GM23338 (cell line): Measurements from ENCODE around the gene OCIAD2. TPM values are rescaled to one million over a fixed set of nuclear protein-coding genes. Genes with fewer than 3 reads are reported as not detected.
"Not testable (repeated sequence)": the region's sequence is repeated elsewhere in the genome, so short reads cannot be mapped to it uniquely, and the experiment has no call there.

Experiments
- ATAC-seq: fragments of 200-7000 bp; cut with Tn5 transposase; 3 replicates; pipeline ENCODE4 v1.9.1; 2020
- DNase-seq: peaks from one replicate; pipeline ENCODE4 v3.0.0-alpha.2; 2015; ENCODE audit warnings: low spot score
- H2AFZ ChIP-seq: fragments of 200-600 bp; sonication (generic); 2 replicates; pipeline ENCODE4 v1.8.0; 2016; ENCODE audit warnings: antibody characterized with exemption, mild to moderate bottlenecking, moderate library complexity
- H3F3A ChIP-seq: fragments of 200-600 bp; sonication (generic); replicated peaks from 2 replicates; pipeline ENCODE4 v1.8.0; 2017; ENCODE audit warnings: antibody characterized with exemption, mixed run types, low read depth
- H3K27ac ChIP-seq: fragments of 200-600 bp; sonication (generic); 2 replicates; pipeline ENCODE4 v1.6.1; 2016; ENCODE audit warnings: low read depth
- H3K27me3 ChIP-seq: fragments of 200-600 bp; sonication (generic); 2 replicates; pipeline ENCODE4 v1.8.0; 2016; ENCODE audit warnings: mild to moderate bottlenecking, mixed run types, moderate library complexity; ENCODE audit not compliant: insufficient read depth
- H3K36me3 ChIP-seq: fragments of 200-600 bp; sonication (generic); 2 replicates; pipeline ENCODE4 v1.8.0; 2016; ENCODE audit warnings: mild to moderate bottlenecking; ENCODE audit not compliant: insufficient read depth
- H3K4me1 ChIP-seq: fragments of 200-600 bp; sonication (generic); 2 replicates; pipeline ENCODE4 v1.8.0; 2016; ENCODE audit warnings: mild to moderate bottlenecking, moderate library complexity; ENCODE audit not compliant: insufficient read depth
- H3K4me2 ChIP-seq: fragments of 200-600 bp; sonication (generic); 2 replicates; pipeline ENCODE4 v1.7.1; 2017; ENCODE audit warnings: mixed run types
- H3K4me3 ChIP-seq: fragments of 200-600 bp; sonication (generic); 2 replicates; pipeline ENCODE4 v1.6.1; 2016; ENCODE audit warnings: mixed run types
- H3K79me2 ChIP-seq: fragments of 200-600 bp; sonication (generic); replicated peaks from 2 replicates; pipeline ENCODE4 v1.8.0; 2017; ENCODE audit warnings: mild to moderate bottlenecking; ENCODE audit not compliant: insufficient read depth
- H3K9me2 ChIP-seq: fragments of 200-600 bp; sonication (generic); 2 replicates; pipeline ENCODE4 v1.8.0; 2017; ENCODE audit not compliant: insufficient read depth
- H4K20me1 ChIP-seq: fragments of 200-600 bp; sonication (generic); replicated peaks from 2 replicates; pipeline ENCODE4 v1.8.0; 2017; ENCODE audit warnings: mild to moderate bottlenecking; ENCODE audit not compliant: insufficient read depth
- H3K27ac Mint-ChIP-seq: 2 replicates; pipeline ENCODE4 v1.8.0; 2020; ENCODE audit warnings: inconsistent platforms, mild to moderate bottlenecking, moderate library complexity, mixed read lengths
- H3K27me3 Mint-ChIP-seq: 3 replicates; pipeline ENCODE4 v1.8.0; 2022; ENCODE audit warnings: low read depth, mild to moderate bottlenecking, moderate library complexity, mixed read lengths, inconsistent platforms; ENCODE audit not compliant: insufficient read depth, poor library complexity
- H3K36me3 Mint-ChIP-seq: 3 replicates; pipeline ENCODE4 v1.8.0; 2021; ENCODE audit warnings: low read depth, mild to moderate bottlenecking, inconsistent platforms, moderate library complexity, mixed read lengths
- H3K4me1 Mint-ChIP-seq: 3 replicates; pipeline ENCODE4 v1.8.0; 2020; ENCODE audit warnings: mild to moderate bottlenecking, inconsistent platforms, mixed read lengths
- H3K4me3 Mint-ChIP-seq: 3 replicates; pipeline ENCODE4 v1.8.0; 2021; ENCODE audit warnings: moderate library complexity, mild to moderate bottlenecking, inconsistent platforms, mixed read lengths
- H3K9me3 Mint-ChIP-seq: 3 replicates; pipeline ENCODE4 v1.8.0; 2020; ENCODE audit warnings: moderate library complexity, mild to moderate bottlenecking, inconsistent platforms, mixed read lengths
- JUNB ChIP-seq: IDR thresholded peaks from one replicate; pipeline ENCODE4 v1.6.1; 2016; ENCODE audit warnings: antibody characterized with exemption; ENCODE audit not compliant: unreplicated experiment
- POLR2AphosphoS5 ChIP-seq: IDR thresholded peaks from 2 replicates; pipeline ENCODE4 v1.6.1; 2016; ENCODE audit warnings: antibody characterized with exemption, low read depth
- STAT1 ChIP-seq: IDR thresholded peaks from one replicate; pipeline ENCODE4 v1.6.1; 2016; ENCODE audit warnings: antibody characterized with exemption; ENCODE audit not compliant: unreplicated experiment
- ZNF331 ChIP-seq: fragments of 250-450 bp; sonication (Bioruptor Pico); IDR thresholded peaks from 2 replicates; pipeline ENCODE4 v1.5.0; 2020; ENCODE audit warnings: low read depth, mild to moderate bottlenecking, moderate library complexity
- polyA plus RNA-seq: library from polyadenylated mRNA; unstranded; fragments of >200 nt; fragmentation: Nextera tagmentation; extraction: Ambion mirVana; gene quantifications from 2 replicates; pipeline ENCODE4 v1.2.1, GENCODE V29; 2016
- total RNA-seq: library from RNA; depleted of rRNA; stranded (reverse); fragments of >200 nt; shearing (Covaris generic); gene quantifications from 2 replicates; pipeline ENCODE4 v1.2.3, GENCODE V29; 2014
- TF ChIP-seq, protein P1 (sequence below), 2 experiments: fragments of 200-600 bp in 1 of 2; sonication (generic) in 1 of 2; conservative IDR thresholded peaks; 2 replicates each; pipeline versions ENCODE4 v1.5.1 to v1.6.1; 2016 to 2017; ENCODE audit warnings: antibody characterized with exemption in 2 of 2, low read depth in 2 of 2, mild to moderate bottlenecking in 2 of 2, moderate library complexity in 1 of 2
- TF ChIP-seq, protein P2 (sequence below): fragments of 250-450 bp; sonication (Bioruptor Pico); IDR thresholded peaks from 2 replicates; pipeline ENCODE4 v1.5.0; 2020; ENCODE audit warnings: mild to moderate bottlenecking, moderate library complexity

Gene OCIAD2
- total and polyA plus RNA-seq, 2 experiments from 2014 or later, result 36.8 to 317 TPM

DNA sequence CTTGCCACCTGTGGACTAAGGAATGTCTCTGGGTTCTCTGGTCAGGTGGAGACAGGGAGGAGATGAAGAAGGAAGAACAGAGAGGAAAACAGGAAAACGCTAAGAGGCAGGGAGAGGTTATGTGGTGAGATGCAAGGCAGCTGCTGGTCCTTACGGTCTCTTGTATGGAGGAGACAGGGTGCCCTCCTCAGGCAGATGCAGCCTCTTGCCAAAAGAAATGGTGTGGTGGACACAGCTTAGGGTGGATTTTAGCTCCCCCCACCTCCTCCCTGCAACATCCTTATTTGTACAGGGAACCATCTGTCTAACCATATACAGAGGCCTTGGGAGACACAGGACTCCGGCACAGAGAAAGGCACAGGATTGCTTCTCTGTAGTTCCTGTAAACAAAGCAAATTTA is 9.7 kb downstream of the OCIAD2 start:
- Histone ChIP-seq H3K9me2 (no peaks in the 10 kb centered on the region), H3K36me3 (peaks cover 28% of the 10 kb centered on the region), H3K27ac (no peak overlapping the region), H4K20me1 (no peaks in the 10 kb centered on the region), H2AFZ (no peak overlapping the region), H3K4me3 (no peak overlapping the region), H3F3A (no peaks in the 10 kb centered on the region), H3K79me2 (no peaks in the 10 kb centered on the region), H3K27me3 (no peaks in the 10 kb centered on the region), H3K4me1 (no peaks in the 10 kb centered on the region), H3K4me2 (no peak overlapping the region)
- Mint-ChIP-seq H3K4me1 (no peaks in the 10 kb centered on the region), H3K27me3 (no peaks in the 10 kb centered on the region), H3K9me3 (no peaks in the 10 kb centered on the region; the same call in 2 of the 3 replicates), H3K27ac (no peak overlapping the region), H3K36me3 (peaks cover 59% of the 10 kb centered on the region), H3K4me3 (no peak overlapping the region)
- ATAC-seq, result peak; percentile 60
- no peak for TF ChIP-seq STAT1
- TF ChIP-seq ZNF331 (CRISPR knock-in tag), result no peak
- no peak for TF ChIP-seq POLR2AphosphoS5
- TF ChIP-seq, protein P1, sequence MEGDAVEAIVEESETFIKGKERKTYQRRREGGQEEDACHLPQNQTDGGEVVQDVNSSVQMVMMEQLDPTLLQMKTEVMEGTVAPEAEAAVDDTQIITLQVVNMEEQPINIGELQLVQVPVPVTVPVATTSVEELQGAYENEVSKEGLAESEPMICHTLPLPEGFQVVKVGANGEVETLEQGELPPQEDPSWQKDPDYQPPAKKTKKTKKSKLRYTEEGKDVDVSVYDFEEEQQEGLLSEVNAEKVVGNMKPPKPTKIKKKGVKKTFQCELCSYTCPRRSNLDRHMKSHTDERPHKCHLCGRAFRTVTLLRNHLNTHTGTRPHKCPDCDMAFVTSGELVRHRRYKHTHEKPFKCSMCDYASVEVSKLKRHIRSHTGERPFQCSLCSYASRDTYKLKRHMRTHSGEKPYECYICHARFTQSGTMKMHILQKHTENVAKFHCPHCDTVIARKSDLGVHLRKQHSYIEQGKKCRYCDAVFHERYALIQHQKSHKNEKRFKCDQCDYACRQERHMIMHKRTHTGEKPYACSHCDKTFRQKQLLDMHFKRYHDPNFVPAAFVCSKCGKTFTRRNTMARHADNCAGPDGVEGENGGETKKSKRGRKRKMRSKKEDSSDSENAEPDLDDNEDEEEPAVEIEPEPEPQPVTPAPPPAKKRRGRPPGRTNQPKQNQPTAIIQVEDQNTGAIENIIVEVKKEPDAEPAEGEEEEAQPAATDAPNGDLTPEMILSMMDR (conservative IDR thresholded peaks at IDR 0.05; ENCODE audit: low read depth in 2 of 2), result peak in 1 of 2 experiments; percentile 59; a peak in 2 of 4 replicates
- DNase-seq, result no peak

DNA sequence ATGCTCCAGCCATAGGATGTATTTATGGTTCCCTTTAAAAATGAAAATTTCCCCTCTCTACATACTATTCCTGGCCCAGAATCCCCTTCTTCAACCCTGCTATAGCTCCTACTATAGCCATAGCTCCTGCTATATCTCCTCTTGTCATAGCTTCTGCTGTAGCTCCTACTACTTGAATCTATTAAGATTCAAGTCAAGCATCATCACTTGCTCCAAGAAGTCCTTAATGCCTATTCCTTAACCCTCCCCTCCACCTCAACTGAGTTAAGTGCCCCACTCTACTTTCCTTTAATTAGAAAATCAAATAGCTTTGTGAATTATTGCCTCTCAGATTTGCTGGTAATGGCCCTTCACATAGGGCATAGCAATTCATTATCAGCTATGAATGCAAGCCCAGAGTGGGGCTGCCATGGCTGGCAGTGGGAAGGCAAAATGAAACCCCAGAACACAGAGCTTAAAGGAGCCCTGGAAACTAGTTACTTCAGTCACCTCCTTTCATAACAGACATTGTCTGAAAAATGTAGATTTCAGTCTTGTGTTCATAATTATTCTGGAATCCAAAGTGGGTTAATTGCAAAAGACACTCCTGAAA is 15.4 kb downstream of the OCIAD2 start:
- ATAC-seq (no peak), DNase-seq (no peak)
- Histone ChIP-seq H3K9me2 (0 out of 2 replicates have a peak, but pooled peaks cover 3% of the 10 kb centered on the region), H3F3A (no peaks in the 10 kb centered on the region), H3K4me1 (no peaks in the 10 kb centered on the region), H3K79me2 (no peaks in the 10 kb centered on the region), H3K27me3 (no peaks in the 10 kb centered on the region), H3K4me2 (no peak overlapping the region), H3K27ac (no peak overlapping the region), H2AFZ (no peak overlapping the region), H3K4me3 (no peak overlapping the region), H3K36me3 (peaks cover 26% of the 10 kb centered on the region; the same call in 1 of the 2 replicates), H4K20me1 (no peaks in the 10 kb centered on the region)
- H3K27ac Mint-ChIP-seq, result no peak overlapping the region
- TF ChIP-seq, protein P1 (conservative IDR thresholded peaks at IDR 0.05; ENCODE audit: low read depth in 2 of 2), result no peak
- TF ChIP-seq, protein P2, sequence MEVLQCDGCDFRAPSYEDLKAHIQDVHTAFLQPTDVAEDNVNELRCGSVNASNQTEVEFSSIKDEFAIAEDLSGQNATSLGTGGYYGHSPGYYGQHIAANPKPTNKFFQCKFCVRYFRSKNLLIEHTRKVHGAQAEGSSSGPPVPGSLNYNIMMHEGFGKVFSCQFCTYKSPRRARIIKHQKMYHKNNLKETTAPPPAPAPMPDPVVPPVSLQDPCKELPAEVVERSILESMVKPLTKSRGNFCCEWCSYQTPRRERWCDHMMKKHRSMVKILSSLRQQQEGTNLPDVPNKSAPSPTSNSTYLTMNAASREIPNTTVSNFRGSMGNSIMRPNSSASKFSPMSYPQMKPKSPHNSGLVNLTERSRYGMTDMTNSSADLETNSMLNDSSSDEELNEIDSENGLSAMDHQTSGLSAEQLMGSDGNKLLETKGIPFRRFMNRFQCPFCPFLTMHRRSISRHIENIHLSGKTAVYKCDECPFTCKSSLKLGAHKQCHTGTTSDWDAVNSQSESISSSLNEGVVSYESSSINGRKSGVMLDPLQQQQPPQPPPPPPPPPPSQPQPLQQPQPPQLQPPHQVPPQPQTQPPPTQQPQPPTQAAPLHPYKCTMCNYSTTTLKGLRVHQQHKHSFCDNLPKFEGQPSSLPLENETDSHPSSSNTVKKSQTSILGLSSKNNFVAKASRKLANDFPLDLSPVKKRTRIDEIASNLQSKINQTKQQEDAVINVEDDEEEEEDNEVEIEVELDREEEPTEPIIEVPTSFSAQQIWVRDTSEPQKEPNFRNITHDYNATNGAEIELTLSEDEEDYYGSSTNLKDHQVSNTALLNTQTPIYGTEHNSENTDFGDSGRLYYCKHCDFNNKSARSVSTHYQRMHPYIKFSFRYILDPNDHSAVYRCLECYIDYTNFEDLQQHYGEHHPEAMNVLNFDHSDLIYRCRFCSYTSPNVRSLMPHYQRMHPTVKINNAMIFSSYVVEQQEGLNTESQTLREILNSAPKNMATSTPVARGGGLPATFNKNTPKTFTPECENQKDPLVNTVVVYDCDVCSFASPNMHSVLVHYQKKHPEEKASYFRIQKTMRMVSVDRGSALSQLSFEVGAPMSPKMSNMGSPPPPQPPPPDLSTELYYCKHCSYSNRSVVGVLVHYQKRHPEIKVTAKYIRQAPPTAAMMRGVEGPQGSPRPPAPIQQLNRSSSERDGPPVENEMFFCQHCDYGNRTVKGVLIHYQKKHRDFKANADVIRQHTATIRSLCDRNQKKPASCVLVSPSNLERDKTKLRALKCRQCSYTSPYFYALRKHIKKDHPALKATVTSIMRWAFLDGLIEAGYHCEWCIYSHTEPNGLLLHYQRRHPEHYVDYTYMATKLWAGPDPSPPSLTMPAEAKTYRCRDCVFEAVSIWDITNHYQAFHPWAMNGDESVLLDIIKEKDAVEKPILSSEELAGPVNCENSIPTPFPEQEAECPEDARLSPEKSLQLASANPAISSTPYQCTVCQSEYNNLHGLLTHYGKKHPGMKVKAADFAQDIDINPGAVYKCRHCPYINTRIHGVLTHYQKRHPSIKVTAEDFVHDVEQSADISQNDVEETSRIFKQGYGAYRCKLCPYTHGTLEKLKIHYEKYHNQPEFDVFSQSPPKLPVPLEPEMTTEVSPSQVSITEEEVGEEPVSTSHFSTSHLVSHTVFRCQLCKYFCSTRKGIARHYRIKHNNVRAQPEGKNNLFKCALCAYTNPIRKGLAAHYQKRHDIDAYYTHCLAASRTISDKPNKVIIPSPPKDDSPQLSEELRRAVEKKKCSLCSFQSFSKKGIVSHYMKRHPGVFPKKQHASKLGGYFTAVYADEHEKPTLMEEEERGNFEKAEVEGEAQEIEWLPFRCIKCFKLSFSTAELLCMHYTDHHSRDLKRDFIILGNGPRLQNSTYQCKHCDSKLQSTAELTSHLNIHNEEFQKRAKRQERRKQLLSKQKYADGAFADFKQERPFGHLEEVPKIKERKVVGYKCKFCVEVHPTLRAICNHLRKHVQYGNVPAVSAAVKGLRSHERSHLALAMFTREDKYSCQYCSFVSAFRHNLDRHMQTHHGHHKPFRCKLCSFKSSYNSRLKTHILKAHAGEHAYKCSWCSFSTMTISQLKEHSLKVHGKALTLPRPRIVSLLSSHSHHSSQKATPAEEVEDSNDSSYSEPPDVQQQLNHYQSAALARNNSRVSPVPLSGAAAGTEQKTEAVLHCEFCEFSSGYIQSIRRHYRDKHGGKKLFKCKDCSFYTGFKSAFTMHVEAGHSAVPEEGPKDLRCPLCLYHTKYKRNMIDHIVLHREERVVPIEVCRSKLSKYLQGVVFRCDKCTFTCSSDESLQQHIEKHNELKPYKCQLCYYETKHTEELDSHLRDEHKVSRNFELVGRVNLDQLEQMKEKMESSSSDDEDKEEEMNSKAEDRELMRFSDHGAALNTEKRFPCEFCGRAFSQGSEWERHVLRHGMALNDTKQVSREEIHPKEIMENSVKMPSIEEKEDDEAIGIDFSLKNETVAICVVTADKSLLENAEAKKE (CRISPR knock-in tag), result no peak
- TF ChIP-seq POLR2AphosphoS5 (no peak), JUNB (no peak)
- H3K27me3 Mint-ChIP-seq, result peaks cover 2% of the 10 kb centered on the region
- no peak overlapping the region for H3K4me3 Mint-ChIP-seq
- peaks cover 72% of the 10 kb centered on the region for H3K36me3 Mint-ChIP-seq
- no peaks in the 10 kb centered on the region for H3K4me1 Mint-ChIP-seq
- peaks cover 31% of the 10 kb centered on the region for H3K9me3 Mint-ChIP-seq

DNA sequence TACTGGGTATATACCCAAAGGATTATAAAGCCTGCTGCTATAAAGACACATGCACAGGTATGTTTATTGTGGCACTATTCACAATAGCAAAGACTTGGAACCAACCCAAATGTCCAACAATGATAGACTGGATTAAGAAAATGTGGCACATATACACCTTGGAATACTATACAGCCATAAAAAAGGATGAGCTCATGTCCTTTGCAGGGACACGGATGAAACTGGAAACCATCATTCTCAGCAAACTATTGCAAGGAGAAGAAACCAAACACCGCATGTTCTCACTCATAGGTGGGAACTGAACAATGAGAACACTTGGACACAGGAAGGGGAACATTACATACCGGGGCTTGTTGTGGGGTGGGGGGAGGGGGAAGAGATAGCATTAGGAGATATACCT is 16.8 kb downstream of the OCIAD2 start:
- not testable (repeated sequence) for H3K4me3 Mint-ChIP-seq, H3F3A ChIP-seq, H3K79me2 ChIP-seq, H3K27me3 ChIP-seq, H3K4me1 ChIP-seq, H3K4me3 ChIP-seq, ATAC-seq, H3K27ac ChIP-seq, H4K20me1 ChIP-seq, H3K4me2 ChIP-seq, H3K27me3 Mint-ChIP-seq, H3K4me1 Mint-ChIP-seq, DNase-seq, H3K9me2 ChIP-seq, H3K27ac Mint-ChIP-seq, H2AFZ ChIP-seq
- Mint-ChIP-seq H3K36me3 (peaks cover 64% of the 10 kb centered on the region), H3K9me3 (peaks cover 31% of the 10 kb centered on the region)
- peaks cover 26% of the 10 kb centered on the region; the same call in 1 of the 2 replicates for H3K36me3 ChIP-seq
